Stimulated activated CD4-positive, alpha-beta T cell treated with anti-CD3 and anti-CD28 coated beads, Interleukin-1b, Interleukin-23, amount 100 ng/mL, for 1 hour (primary cell): ENCODE measurements around the gene UQCC3.
"Not testable (repeated sequence)": the region's sequence is repeated elsewhere in the genome, so short reads cannot be mapped to it uniquely, and the experiment has no call there.

Experiments
- DNase-seq, 2 donors: peaks; one replicate each; pipeline ENCODE4 v3.0.0-alpha.2; 2020; ENCODE audit warnings: low read depth in 2 of 2

The UQCC3 gene

DNA sequence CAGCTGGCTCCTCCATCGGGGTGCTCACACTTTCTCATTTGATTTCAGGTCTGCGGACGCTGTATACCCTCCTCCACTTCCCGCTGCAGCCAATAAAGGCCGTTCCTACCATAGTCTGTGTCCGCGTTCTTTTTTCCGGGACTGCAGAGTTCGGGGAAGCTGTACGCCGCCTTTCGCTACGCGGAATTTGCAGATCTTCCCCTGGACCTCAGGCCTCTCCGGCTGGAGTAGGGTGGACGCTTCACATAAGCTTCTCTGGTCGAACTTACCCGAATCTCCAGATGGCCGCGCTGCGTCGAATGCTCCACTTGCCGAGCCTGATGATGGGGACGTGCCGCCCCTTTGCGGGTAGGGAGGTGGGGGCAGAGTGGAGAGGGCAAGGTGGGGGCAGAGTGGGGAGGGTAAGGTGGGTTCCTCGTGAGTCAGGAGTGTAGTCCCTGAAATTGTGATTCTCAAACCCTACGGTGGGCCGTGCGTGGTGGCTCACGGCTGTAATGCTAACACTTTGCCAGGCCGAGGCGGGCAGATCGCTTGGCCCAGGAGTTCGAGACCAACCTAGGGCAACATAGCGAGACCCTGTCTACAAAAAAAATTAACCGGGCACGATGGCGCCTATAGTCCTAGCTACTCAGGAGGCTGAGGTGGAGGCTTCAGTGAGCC lies 5.7 kb upstream of the UQCC3 start:
- no peak for DNase-seq

DNA sequence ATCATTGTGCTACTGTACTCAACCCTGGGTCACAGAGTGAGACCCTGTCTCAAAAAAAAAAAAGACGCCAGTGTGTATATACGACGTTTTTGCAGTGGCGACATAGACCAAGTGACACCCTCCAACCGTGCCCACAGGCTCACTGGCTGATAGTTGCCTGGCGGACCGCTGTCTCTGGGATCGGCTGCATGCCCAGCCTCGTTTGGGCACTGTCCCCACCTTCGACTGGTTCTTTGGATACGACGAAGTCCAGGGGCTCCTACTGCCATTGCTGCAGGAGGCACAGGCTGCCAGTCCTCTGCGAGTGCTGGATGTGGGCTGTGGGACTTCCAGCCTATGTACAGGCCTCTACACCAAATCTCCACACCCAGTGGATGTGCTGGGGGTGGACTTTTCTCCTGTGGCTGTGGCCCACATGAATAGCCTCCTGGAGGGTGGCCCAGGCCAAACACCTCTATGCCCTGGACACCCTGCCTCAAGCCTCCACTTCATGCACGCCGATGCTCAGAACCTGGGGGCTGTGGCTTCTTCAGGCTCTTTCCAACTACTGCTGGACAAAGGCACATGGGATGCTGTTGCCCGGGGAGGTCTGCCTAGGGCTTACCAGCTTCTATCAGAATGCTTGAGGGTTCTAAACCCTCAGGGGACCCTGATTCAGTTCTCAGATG lies 5.1 kb upstream of the UQCC3 start:
- DNase-seq: no peak

GRCh38 chr11:62667460-62667859 lies 4.0 kb upstream of the UQCC3 start:
- no peak for DNase-seq

- no peak for DNase-seq
Observed at GRCh38 chr11:62669420-62670161, 1.9 kb upstream of the UQCC3 start.

GRCh38 chr11:62671236-62671607 lies 251 bp upstream of the UQCC3 start:
- no peak for DNase-seq

GRCh38 chr11:62673196-62673525 lies 1.7 kb downstream of the UQCC3 start:
- DNase-seq: no peak

DNA sequence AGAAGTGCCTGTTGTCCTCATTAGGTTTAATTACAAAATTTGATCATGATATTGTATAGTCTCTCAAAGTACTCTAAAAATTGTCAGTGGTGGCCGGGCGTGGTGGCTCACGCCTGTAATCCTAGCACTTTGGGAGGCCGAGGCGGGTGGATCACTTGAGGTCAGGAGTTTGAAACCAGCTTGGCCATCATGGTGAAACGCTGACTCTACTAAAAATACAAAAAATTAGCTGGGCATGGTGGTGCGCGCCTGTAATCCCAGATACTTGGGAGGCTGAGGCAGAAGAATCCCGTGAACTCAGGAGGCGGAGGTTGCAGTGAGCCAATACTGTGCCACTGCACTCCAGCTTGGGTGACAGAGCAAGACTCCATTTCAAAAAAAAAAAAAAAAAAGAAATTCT lies 3.9 kb downstream of the UQCC3 start:
- DNase-seq: not testable (repeated sequence)

- DNase-seq: no peak
Observed at GRCh38 chr11:62676698-62677097, 5.2 kb downstream of the UQCC3 start.

- no peak for DNase-seq
Observed at GRCh38 chr11:62677156-62677555, 5.7 kb downstream of the UQCC3 start.

- no peak for DNase-seq
Observed at GRCh38 chr11:62677714-62678113, 6.2 kb downstream of the UQCC3 start.

DNA sequence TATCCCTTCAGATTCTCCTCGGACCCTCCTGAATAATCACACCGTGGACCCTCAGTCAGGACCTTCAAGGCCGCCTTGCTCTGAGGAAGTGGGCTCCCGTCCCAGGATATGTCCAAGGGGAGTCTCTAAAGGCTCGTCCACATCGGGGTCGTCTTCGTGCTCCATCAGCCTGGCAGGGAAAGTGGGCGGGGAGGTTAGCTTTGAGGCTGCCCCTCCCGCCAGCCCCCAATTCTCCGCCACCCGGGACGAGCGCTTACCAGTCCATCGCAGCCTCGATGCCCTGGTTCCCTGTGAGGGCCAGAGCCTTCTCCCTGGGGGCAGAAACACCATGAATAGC lies 6.9 kb downstream of the UQCC3 start:
- DNase-seq: no peak

DNA sequence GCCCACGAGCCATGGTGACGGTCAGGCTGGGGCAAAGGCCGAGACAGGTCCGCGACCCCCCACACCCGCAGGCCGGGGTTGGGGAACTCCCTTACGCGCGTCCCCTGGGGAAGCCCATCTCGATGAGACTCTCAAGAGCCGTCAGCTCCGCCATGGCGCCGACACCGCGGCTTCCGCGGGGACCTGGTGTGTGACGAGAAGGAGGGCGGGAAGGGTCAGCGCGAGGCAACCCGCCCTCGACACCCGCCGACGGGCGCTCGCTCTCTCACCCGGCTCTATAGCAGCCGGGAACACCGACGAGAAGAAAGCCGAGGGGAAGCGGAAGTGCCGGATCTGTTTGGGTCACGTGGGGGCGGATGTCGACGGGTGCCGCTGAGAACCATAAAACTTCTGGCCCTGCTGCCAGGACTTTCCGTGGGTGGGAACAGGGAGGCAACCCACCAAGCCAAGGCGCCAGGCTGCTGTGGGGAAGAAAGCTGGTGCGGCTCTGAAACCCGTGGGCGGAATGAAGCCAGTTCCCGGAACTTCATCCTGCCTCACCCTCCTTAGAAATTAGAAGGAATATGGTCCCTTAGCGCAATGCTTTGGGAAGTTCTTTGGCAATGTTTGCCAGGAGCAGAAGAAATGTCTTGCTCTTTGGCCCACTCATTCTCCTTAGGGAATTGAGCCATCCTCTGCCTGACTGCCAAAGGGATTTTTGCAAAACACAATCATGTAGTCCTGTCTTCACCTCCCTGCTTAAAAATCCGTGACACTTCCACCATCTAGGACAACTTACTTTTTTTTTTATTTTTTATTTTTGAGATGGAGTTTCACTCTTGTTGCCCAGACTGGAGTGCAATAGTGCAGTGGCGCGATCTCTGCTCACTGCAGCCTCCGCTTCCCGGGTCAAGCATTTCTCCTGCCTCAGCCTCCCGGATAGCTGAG lies 7.6 kb downstream of the UQCC3 start, which contains the start of gene UBXN1:
Gene UBXN1 (minus strand): TSS at position 304 of the 927 bp plus-strand sequence. CDS start 150 bp downstream, at position 154.
- peak; percentile 58 to 76 for DNase-seq

- peak in 1 of 2 donors; percentile 7 for DNase-seq
Observed at GRCh38 chr11:62680825-62681240, 9.4 kb downstream of the UQCC3 start.

GRCh38 chr11:62682518-62682917 lies 11.0 kb downstream of the UQCC3 start:
- DNase-seq: no peak

GRCh38 chr11:62687508-62688396 lies 16.3 kb downstream of the UQCC3 start:
- DNase-seq: no peak

DNA sequence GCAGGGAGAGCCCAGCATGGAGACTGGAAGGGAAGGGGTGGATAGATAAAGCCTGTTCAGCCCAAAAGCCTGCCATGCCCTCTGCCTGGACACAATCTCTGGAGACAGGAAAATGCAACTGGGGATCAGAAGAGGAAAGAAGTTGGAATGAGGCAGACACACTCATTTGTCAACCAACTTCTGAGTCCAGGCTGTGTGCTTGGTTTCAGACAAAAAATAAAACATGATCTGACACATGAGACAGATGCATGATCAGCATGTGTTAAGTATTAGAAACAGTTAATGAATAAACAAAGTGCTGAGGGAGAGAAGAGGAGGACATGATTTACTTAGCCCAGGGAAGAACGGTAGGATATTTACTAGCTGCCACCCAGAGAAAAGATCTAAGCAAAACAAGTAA lies 17.0 kb downstream of the UQCC3 start:
- no peak for DNase-seq

GRCh38 chr11:62689421-62690183 lies 18.1 kb downstream of the UQCC3 start, which contains the start of gene LRRN4CL:
Gene LRRN4CL (minus strand): TSS chr11:62689530. CDS start chr11:62688508, 1,022 bp downstream.
- no peak for DNase-seq

DNA sequence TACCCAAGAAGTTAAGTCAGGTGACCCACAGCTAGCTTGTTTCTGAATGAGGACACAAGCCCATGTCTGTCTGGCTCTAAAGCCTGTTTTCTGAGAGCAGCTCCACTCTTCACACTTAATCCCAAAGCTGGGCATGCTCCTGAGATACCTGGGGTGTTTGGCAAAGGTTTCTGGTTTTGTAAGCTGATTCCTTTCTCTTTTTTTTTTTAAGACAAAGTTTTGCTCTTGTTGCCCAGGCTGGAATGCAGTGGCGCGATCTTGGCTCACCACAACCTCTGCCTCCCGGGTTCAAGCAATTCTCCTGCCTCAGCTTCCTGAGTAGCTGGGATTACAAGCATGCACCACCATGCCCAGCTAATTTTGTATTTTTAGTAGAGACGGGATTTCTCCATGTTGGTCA lies 22.2 kb downstream of the UQCC3 start:
- DNase-seq: not testable (repeated sequence)

- peak; percentile 54 to 62 for DNase-seq
Observed at GRCh38 chr11:62694455-62695167, 23.1 kb downstream of the UQCC3 start.
